ENCODE results near the gene NELFE.
"Not testable (repeated sequence)": the region's sequence is repeated elsewhere in the genome, so short reads cannot be mapped to it uniquely, and the experiment has no call there.

NELFE gene

GRCh38 chr6:31952140-31952805, 6.5 kb downstream of the NELFE start:
- FAIRE-seq (peak; percentile 13), DNase-seq (ENCODE audit: insufficient read length, low spot score) (peak; percentile 70)

DNA sequence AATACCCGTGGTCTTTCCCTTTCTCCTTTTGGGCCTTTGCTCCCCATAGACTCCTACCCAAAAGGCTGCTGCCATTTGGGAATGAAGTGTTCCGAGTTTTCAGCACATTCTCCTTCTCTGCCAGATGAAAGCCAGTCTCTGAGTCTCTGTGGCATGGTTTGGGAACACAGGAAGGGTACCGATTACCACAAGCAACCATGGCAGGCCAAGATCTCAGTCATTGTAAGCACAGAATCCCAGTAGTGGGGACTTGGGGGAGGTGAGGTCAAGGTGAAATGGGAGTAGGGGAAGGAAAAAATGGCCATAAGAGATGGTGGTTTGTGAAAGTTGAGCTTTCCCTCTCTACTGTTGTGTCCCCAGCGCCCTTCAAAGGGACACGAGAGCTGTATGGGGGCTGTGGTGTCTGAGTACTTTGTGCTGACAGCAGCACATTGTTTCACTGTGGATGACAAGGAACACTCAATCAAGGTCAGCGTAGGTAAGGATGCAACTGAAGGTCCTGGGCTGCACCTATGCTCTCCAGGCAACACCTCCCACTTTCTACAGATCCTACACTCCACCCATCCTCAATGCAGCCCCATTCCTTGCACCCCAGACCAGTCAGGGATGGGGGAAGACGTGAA, 8.7 kb downstream of the NELFE start:
- FAIRE-seq, result no peak

DNA sequence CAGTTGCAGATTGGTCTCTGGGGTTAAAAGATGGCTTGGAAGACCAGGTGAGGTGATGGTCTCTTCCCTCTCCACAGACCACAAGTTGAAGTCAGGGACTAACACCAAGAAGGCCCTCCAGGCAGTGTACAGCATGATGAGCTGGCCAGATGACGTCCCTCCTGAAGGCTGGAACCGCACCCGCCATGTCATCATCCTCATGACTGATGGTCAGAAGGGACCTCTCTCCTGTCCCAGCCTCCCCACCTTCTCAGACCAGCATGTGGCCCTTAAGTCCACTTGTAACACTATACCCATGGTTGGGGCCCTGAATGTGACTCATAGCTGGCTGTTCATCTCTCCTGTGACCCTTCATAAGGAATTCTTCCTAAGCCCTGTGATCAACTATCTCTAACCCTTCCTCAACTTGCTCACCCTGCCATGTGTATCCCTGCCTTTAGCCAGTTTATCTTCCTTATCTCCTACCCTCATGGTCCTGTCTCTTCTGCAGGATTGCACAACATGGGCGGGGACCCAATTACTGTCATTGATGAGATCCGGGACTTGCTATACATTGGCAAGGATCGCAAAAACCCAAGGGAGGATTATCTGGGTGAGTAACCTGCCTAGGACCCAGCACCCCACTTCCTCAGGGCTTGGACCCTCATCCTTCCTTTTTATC, 9.9 kb downstream of the NELFE start:
- FAIRE-seq, result no peak
- peak; percentile 60 for DNase-seq (ENCODE audit: insufficient read length, low spot score)

More for the DNA sequence above, 8.7 kb downstream of the NELFE start:
- DNase-seq (ENCODE audit: insufficient read length, low spot score), result no peak

DNA sequence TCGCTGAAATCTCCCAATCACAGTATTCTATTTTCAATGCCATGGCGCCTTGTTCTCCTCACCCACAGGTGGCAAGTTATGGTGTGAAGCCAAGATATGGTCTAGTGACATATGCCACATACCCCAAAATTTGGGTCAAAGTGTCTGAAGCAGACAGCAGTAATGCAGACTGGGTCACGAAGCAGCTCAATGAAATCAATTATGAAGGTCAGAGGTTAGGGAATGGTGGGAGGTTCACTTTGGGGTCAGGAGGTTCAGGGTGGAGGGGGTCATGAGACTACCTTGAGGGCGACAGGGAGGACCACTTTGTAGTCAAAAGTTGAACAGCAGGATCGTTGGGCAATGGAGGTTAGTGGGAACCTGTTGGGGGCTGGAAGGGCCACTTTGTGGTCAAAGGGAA, 10.5 kb downstream of the NELFE start:
- FAIRE-seq, result no peak
- DNase-seq (ENCODE audit: insufficient read length, low spot score), result no peak

- FAIRE-seq, result no peak
- DNase-seq (ENCODE audit: insufficient read length, low spot score), result no peak
Observed at GRCh38 chr6:31947864-31948263, 10.9 kb downstream of the NELFE start.

GRCh38 chr6:31947070-31947675, 11.6 kb downstream of the NELFE start:
- DNase-seq (ENCODE audit: insufficient read length, low spot score) (no peak), FAIRE-seq (no peak)

- FAIRE-seq (no peak), DNase-seq (ENCODE audit: insufficient read length, low spot score) (no peak)
Observed at GRCh38 chr6:31946370-31946885, 12.3 kb downstream of the NELFE start.

GRCh38 chr6:31945507-31946369, 13.0 kb downstream of the NELFE start, which contains the start of gene CFB:
TSS of gene CFB (plus strand) at chr6:31946095. CDS start at chr6:31946222, 127 bp downstream.
- no peak for FAIRE-seq
- DNase-seq (ENCODE audit: insufficient read length, low spot score), result peak; percentile 66

DNA sequence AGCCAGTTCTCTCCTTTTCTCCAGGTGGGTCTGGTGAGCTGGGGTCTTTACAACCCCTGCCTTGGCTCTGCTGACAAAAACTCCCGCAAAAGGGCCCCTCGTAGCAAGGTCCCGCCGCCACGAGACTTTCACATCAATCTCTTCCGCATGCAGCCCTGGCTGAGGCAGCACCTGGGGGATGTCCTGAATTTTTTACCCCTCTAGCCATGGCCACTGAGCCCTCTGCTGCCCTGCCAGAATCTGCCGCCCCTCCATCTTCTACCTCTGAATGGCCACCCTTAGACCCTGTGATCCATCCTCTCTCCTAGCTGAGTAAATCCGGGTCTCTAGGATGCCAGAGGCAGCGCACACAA, 13.6 kb downstream of the NELFE start:
- DNase-seq (ENCODE audit: insufficient read length, low spot score) (no peak), FAIRE-seq (no peak)

- no peak for FAIRE-seq
- DNase-seq (ENCODE audit: insufficient read length, low spot score), result no peak
Observed at GRCh38 chr6:31943742-31944141, 15.0 kb downstream of the NELFE start.

- DNase-seq (ENCODE audit: insufficient read length, low spot score) (peak; percentile 45), FAIRE-seq (peak; percentile 31)
Observed at GRCh38 chr6:31940256-31940664, 18.5 kb downstream of the NELFE start.

GRCh38 chr6:31935823-31936222, 22.9 kb downstream of the NELFE start:
- no peak for FAIRE-seq

DNA sequence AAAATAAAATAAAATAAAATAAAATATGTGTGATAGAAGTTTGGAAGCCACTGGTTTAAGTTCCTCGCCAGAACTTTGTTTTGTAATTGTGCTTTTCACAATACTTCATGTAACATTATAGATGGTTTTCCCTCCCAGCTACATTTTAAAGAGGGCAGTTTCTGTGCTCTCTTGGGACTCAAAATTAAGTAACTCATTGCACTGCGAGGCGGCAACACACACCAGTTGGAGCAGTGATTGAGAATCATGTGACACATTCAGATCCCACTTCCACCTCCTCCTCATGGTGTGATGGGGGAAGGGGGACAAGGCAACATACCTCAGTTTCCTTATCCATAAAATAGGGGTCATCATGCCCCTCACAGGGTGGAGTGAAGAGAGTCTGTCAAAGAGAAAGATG, 23.8 kb downstream of the NELFE start:
- FAIRE-seq, result no peak
- DNase-seq (ENCODE audit: insufficient read length, low spot score), result no peak

More at GRCh38 chr6:31935823-31936222, 22.9 kb downstream of the NELFE start:
- DNase-seq (ENCODE audit: insufficient read length, low spot score), result no peak

- no peak for FAIRE-seq
Observed at GRCh38 chr6:31933537-31933936, 25.2 kb downstream of the NELFE start.

GRCh38 chr6:31932137-31932536, 26.6 kb downstream of the NELFE start:
- DNase-seq (ENCODE audit: insufficient read length, low spot score); FAIRE-seq: not testable (repeated sequence)

More at GRCh38 chr6:31933537-31933936, 25.2 kb downstream of the NELFE start:
- no peak for DNase-seq (ENCODE audit: insufficient read length, low spot score)

- FAIRE-seq, result no peak
- no peak for DNase-seq (ENCODE audit: insufficient read length, low spot score)
Observed at GRCh38 chr6:31930962-31931361, 27.8 kb downstream of the NELFE start.

DNA sequence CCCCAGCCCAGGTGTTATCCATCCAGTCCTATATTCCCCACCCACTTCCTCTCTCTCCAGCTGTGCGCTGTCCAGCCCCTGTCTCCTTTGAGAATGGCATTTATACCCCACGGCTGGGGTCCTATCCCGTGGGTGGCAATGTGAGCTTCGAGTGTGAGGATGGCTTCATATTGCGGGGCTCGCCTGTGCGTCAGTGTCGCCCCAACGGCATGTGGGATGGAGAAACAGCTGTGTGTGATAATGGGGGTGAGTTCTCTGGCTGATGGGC, 30.2 kb downstream of the NELFE start:
- FAIRE-seq, result no peak

DNA sequence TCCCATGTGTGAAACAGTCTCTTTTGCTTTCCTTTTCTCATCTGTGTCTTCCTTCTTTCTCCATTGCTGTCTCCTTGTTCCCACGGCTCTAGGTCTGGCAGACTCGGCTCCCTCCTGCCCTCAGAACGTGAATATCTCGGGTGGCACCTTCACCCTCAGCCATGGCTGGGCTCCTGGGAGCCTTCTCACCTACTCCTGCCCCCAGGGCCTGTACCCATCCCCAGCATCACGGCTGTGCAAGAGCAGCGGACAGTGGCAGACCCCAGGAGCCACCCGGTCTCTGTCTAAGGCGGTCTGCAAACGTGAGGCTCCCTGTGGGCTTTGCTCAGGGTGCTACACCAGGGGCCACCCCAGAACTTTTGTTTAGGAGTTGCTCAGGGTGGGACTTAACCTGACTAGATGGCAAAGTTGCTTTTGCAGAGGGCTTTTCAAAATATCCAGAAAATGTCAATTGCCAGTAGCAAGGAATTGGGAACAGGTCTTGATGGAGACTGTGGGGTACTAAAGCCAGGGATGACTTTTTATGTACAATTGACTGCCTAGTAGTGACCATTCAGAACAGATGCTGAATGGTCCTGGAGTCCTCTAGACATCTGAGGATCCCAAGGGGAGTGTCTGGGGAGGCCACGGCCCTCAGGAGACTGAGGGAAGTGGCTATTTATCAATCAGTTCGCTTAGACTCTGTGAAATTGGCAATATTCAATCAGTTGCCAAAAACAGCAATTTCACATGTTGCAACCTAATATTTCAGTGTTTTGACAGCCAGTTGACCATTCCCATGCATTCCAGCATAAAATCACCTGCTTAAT, 30.7 kb downstream of the NELFE start:
- DNase-seq (ENCODE audit: insufficient read length, low spot score), result no peak
- no peak for FAIRE-seq

More for the DNA sequence above, 30.2 kb downstream of the NELFE start:
- DNase-seq (ENCODE audit: insufficient read length, low spot score), result no peak

DNA sequence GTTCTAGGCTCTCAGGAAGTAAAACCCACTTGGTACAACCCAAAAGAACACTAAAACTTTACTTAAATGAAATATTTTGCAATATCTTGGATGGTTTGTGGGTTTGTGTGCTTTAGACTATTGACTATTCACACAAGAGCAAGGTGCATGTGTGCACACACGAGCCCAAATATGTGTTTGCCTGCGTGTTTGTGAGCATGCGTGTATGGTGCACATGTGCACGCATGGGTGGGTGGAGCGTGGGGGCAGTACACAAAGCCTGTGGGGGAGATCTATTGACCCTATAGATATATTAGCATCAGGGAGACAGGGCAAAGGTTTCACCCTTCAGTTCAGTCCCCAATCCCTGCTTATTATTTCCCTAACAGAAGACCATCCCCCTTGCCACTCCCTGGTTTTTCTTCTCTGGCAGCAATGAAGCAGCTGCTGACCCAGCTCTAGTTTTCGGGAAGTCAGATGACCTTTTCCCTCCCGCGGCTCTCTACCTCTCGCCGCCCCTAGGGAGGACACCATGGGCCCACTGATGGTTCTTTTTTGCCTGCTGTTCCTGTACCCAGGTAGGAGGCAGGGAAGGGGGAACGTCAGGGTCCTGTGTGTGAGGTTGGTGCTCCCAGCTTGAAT, 31.4 kb downstream of the NELFE start, which contains the start of gene C2:
Gene C2, plus strand, starts transcription at position 476 of the 621 bp plus-strand sequence. Its CDS starts 36 bp downstream, at position 512.
- DNase-seq (ENCODE audit: insufficient read length, low spot score) (no peak), FAIRE-seq (no peak)

Data from HTR-8/SVneo (cell line).